Stimulated activated CD4-positive, alpha-beta T cell treated with anti-CD3 and anti-CD28 coated beads, Interleukin-2, amount 100 ng/mL, for 4 hours (primary cell): ENCODE data around the gene OR4X2.
"Not testable (repeated sequence)": the region's sequence is repeated elsewhere in the genome, so short reads cannot be mapped to it uniquely, and the experiment has no call there.

Source experiments
- DNase-seq: peaks from one replicate; pipeline ENCODE4 v3.0.0-alpha.2; 2020; ENCODE audit warnings: low read depth

OR4X2 gene

GRCh38 chr11:48244804-48245203 is at the start of gene OR4X2:
Gene OR4X2 (plus strand): TSS chr11:48245104. CDS start chr11:48245104, 0 bp downstream.
- no peak for DNase-seq

- no peak for DNase-seq
These were observed 37.0 kb upstream of the OR4X2 start for GRCh38 chr11:48207881-48208280.

- no peak for DNase-seq
These were observed 34.9 kb upstream of the OR4X2 start for GRCh38 chr11:48210052-48210451.

- no peak for DNase-seq
These were observed 28.4 kb upstream of the OR4X2 start, which contains the start of gene OR4B1 for GRCh38 chr11:48216510-48216909. Gene OR4B1 (plus strand): TSS chr11:48216810. CDS start chr11:48216810, 0 bp downstream.

- DNase-seq = no peak
These were observed 16.1 kb upstream of the OR4X2 start for GRCh38 chr11:48228761-48229160.

GRCh38 chr11:48230057-48230456 is 14.8 kb upstream of the OR4X2 start:
- not testable (repeated sequence) for DNase-seq

GRCh38 chr11:48237727-48238126 is 7.2 kb upstream of the OR4X2 start:
- DNase-seq = no peak

GRCh38 chr11:48242501-48242900 is 2.4 kb upstream of the OR4X2 start:
- DNase-seq = no peak

- DNase-seq = no peak
These were observed 4.0 kb downstream of the OR4X2 start for GRCh38 chr11:48248902-48249301.

- no peak for DNase-seq
These were observed 16.7 kb downstream of the OR4X2 start for GRCh38 chr11:48261600-48261999.

GRCh38 chr11:48263423-48263911 is 18.6 kb downstream of the OR4X2 start, which contains the start of gene OR4X1:
Gene OR4X1 (plus strand): TSS chr11:48263861. CDS start chr11:48263861, 0 bp downstream.
- no peak for DNase-seq

- no peak for DNase-seq
These were observed 25.7 kb downstream of the OR4X2 start for GRCh38 chr11:48270621-48271020.

- no peak for DNase-seq
These were observed 27.7 kb downstream of the OR4X2 start for GRCh38 chr11:48272606-48273005.
